NCI-H460 (cell line): ENCODE data around the gene DGUOK. TPM values are rescaled to one million over a fixed set of nuclear protein-coding genes. Genes with fewer than 3 reads are reported as not detected.

Experiments used
- small RNA-seq, 2 experiments: library from RNA; depleted of rRNA; stranded (forward); fragments of <200 nt; gene quantifications; one replicate each; pipeline ENCODE3, GENCODE V24; 2014
- total RNA-seq: library from RNA; depleted of rRNA; stranded (reverse); fragments of >200 nt; shearing (Covaris generic); gene quantifications from 2 replicates; pipeline ENCODE4 v1.2.3, GENCODE V29; 2014; rRNA removed

DGUOK gene
- total RNA-seq, 1 experiment from 2014 or later, result 159 TPM

Small RNA genes lying within 50 kb of the gene (small RNA-seq; reads per million reads assigned to genes)
- gene AC110801.1 (0 reads per million in 2 experiments), gene RNA5SP97 (0 reads per million in 2 experiments)

Other genes with a start within 250 kb of the DGUOK start
- gene TPRKB, start 189.5 kb upstream of the DGUOK start, total RNA-seq, result 84.2 and 92.3 TPM in 2 replicates
- 35.0 and 36.6 TPM in 2 replicates for gene DUSP11, start 146.8 kb upstream of the DGUOK start, total RNA-seq
- gene C2orf78, start 142.7 kb upstream of the DGUOK start, total RNA-seq, result not detected in 2 replicates
- gene STAMBP, start 97.9 kb upstream of the DGUOK start, total RNA-seq, result 81.2 and 88.6 TPM in 2 replicates
- gene ACTG2, start 33.9 kb upstream of the DGUOK start, total RNA-seq, result not detected in 2 replicates
- gene TET3, start 58.0 kb downstream of the DGUOK start, total RNA-seq, result 6.1 TPM in 2 replicates
- 163 and 194 TPM in 2 replicates for gene BOLA3, start 221.0 kb downstream of the DGUOK start, total RNA-seq